ENCODE results near the gene RNASE13.

DNA sequence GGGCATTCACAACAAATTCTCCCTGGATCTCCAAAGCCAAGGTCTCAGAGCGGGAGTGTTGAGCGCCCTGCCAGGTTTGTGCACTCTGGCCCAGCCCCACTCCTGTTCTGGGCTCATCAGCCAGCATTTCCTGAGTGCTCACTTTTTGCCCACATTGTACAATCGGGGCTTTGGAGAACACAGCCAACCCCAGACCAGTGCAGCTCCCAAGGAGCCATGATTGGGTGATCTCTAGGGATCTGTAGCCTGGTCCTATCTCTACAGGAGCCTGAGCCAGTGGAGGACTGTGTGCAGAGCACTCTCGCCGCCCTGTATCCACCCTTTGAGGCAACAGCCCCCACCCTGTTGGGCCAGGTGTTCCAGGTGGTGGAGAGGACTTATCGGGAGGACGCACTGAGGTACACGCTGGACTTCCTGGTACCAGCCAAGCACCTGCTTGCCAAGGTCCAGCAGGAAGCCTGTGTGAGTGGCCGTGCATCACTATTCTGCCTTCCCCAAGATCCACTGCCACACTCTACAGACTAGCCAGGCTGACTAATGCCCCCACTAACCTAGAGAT is 38.3 kb upstream of the RNASE13 start:
- TF ChIP-seq EZH2phosphoT487 (IDR thresholded peaks at IDR 0.05; ENCODE audit: insufficient read depth, low read depth) (no peak), EZH2 (IDR thresholded peaks at IDR 0.05; ENCODE audit: insufficient read depth, poor library complexity, severe bottlenecking) (no peak)

All from GM23248 (cell line).